Measurements from ENCODE around the gene CFHR2. TPM values are rescaled to one million over a fixed set of nuclear protein-coding genes. Genes with fewer than 3 reads are reported as not detected.
"Not testable (repeated sequence)": the region's sequence is repeated elsewhere in the genome, so short reads cannot be mapped to it uniquely, and the experiment has no call there.

The CFHR2 gene
- total RNA-seq = not detected in 2 replicates

DNA sequence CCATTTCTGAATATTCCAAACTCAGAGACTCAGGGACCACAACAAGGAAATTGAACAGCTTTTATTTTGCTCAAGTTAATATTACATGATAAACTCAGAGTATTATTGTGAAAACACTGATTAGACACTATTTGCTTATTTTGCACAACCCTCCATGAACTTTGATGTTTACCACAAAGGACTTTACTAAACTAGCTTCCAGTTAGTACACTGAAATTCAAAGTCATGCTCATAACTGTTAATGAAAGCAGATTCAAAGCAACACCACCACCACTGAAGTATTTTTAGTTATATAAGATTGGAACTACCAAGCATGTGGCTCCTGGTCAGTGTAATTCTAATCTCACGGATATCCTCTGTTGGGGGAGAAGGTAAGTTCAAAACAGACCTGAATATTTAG is at the start of gene CFHR2:
CFHR2 (plus strand) TSS at position 171 of the 400 bp plus-strand sequence; CDS start at position 314, 143 bp downstream.
- not testable (repeated sequence) for DNase-seq (ENCODE audit: low read depth); FAIRE-seq; H3K4me3 ChIP-seq (ENCODE audit: low read depth, low read length); H3K36me3 ChIP-seq (ENCODE audit: control insufficient read depth, insufficient read depth, low read length); H3K27me3 ChIP-seq (ENCODE audit: control insufficient read depth, insufficient read depth, low read length)

DNA sequence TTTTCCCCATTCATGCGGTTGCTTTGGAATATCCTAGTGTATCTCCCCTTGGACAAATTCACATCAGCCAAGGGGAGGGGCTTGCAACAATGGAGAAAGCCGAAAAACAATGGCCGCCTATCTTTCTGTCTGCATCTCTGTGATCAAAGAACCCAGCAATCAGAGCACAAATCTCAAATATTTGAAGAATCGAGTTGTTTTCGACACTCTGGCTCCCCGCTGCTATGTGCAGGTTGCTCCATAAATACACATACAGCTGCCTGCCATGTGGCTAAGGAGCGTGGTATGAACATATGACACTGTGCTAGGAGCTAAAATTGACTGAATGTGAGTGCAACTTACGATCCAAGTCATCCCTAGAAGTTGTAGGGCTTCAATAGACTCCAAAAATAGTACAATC is 47.2 kb upstream of the CFHR2 start:
- H3K4me3 ChIP-seq (ENCODE audit: low read depth, low read length) = no peak overlapping the region
- TF ChIP-seq, protein P1, sequence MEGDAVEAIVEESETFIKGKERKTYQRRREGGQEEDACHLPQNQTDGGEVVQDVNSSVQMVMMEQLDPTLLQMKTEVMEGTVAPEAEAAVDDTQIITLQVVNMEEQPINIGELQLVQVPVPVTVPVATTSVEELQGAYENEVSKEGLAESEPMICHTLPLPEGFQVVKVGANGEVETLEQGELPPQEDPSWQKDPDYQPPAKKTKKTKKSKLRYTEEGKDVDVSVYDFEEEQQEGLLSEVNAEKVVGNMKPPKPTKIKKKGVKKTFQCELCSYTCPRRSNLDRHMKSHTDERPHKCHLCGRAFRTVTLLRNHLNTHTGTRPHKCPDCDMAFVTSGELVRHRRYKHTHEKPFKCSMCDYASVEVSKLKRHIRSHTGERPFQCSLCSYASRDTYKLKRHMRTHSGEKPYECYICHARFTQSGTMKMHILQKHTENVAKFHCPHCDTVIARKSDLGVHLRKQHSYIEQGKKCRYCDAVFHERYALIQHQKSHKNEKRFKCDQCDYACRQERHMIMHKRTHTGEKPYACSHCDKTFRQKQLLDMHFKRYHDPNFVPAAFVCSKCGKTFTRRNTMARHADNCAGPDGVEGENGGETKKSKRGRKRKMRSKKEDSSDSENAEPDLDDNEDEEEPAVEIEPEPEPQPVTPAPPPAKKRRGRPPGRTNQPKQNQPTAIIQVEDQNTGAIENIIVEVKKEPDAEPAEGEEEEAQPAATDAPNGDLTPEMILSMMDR (IDR thresholded peaks at IDR 0.05; ENCODE audit: insufficient read depth, low read length, severe bottlenecking) = no peak
- H3K27me3 ChIP-seq (ENCODE audit: control insufficient read depth, insufficient read depth, low read length) = peaks cover 8% of the 10 kb centered on the region
- DNase-seq (ENCODE audit: low read depth) (no peak), FAIRE-seq (no peak)
- H3K36me3 ChIP-seq (ENCODE audit: control insufficient read depth, insufficient read depth, low read length) = no peaks in the 10 kb centered on the region

DNA sequence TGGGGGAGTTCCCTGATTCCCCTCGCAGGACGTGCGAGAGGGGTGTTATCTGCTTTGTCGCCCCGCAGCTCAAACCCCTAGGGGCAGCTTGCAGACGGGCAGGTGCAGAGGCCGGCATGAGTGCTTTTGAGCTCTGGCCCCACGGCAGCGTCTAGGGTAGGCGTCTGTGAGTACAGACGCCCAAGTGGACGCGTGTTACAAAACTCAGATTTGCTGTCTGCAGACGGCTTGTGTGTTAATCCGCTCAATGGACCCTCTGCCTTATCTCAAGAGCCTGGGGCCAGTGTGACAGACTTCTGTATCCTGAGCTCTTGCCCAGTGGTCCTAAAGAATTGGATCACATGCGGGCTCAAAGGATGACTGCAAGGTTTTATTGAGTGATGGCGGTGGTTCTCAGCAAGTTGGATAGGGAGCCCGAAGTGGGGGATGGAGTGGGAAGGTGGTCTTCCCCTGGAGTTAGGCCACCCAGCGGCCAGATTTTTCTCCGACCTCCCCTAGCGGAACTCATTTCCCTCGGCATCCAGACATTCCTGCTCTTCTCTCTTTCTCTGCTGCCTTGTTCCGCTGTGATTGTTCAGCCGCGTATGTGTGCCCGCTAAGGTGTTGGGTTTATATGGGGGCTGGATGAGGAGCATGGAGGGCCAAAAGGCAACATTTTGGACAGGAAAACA is 46.2 kb upstream of the CFHR2 start:
- DNase-seq (ENCODE audit: low read depth) = no peak
- no peak overlapping the region for H3K4me3 ChIP-seq (ENCODE audit: low read depth, low read length)
- peaks cover 8% of the 10 kb centered on the region for H3K27me3 ChIP-seq (ENCODE audit: control insufficient read depth, insufficient read depth, low read length)
- FAIRE-seq = no peak
- TF ChIP-seq, protein P1 (IDR thresholded peaks at IDR 0.05; ENCODE audit: insufficient read depth, low read length, severe bottlenecking) = no peak
- no peaks in the 10 kb centered on the region for H3K36me3 ChIP-seq (ENCODE audit: control insufficient read depth, insufficient read depth, low read length)

DNA sequence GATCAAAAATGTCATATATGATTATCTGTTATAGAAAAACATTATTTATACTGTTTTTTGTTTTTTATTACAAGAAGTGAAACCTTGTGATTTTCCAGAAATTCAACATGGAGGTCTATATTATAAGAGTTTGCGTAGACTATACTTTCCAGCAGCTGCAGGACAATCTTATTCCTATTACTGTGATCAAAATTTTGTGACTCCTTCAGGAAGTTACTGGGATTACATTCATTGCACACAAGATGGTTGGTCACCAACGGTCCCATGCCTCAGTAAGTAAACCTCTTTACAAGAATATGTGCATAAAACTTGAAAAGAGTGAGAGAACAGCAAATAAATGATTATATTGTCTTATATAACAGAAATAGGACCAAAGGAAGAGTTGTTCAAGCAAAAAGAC is 41.2 kb upstream of the CFHR2 start:
- Histone ChIP-seq H3K27me3 (ENCODE audit: control insufficient read depth, insufficient read depth, low read length) (peaks cover 4% of the 10 kb centered on the region), H3K36me3 (ENCODE audit: control insufficient read depth, insufficient read depth, low read length) (no peaks in the 10 kb centered on the region), H3K4me3 (ENCODE audit: low read depth, low read length) (no peak overlapping the region)
- DNase-seq (ENCODE audit: low read depth) (no peak), FAIRE-seq (no peak)
- TF ChIP-seq, protein P1 (IDR thresholded peaks at IDR 0.05; ENCODE audit: insufficient read depth, low read length, severe bottlenecking) = no peak

DNA sequence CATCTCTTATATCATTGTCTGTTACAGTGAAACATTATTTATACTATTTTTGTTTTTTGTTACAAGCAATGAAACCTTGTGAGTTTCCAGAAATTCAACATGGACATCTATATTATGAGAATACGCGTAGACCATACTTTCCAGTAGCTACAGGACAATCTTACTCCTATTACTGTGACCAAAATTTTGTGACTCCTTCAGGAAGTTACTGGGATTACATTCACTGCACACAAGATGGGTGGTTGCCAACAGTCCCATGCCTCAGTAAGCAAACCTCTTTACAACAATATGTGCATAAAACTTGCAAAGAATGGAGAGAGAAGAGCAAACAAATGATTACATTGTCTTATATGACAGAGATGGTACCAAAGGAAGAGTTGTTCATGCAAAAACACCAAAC is 33.3 kb upstream of the CFHR2 start:
- TF ChIP-seq, protein P1 (IDR thresholded peaks at IDR 0.05; ENCODE audit: insufficient read depth, low read length, severe bottlenecking) = no peak
- no peak for FAIRE-seq
- Histone ChIP-seq H3K4me3 (ENCODE audit: low read depth, low read length) (no peak overlapping the region), H3K27me3 (ENCODE audit: control insufficient read depth, insufficient read depth, low read length) (no peaks in the 10 kb centered on the region), H3K36me3 (ENCODE audit: control insufficient read depth, insufficient read depth, low read length) (no peaks in the 10 kb centered on the region)
- peak; percentile 7 for DNase-seq (ENCODE audit: low read depth)

DNA sequence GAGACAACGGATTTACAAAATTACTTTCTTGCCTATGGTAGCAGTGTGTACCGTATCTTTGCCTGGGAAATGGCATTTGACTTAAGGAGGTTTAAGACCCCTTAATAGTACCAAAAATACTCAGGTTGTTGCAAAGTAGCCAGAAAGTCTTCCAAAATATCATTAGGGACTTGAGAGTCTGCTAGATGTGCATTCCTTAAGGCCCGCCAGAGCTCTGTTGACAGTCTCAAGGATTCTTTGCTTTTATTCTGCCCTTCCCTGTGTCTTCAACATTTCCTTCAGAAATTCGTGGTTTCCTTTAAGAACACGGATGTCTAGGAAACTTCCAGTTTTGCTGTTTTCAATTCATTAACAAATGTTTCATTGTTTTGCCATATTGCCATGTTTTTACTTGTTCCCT is 31.3 kb upstream of the CFHR2 start:
- H3K36me3 ChIP-seq (ENCODE audit: control insufficient read depth, insufficient read depth, low read length); H3K4me3 ChIP-seq (ENCODE audit: low read depth, low read length); H3K27me3 ChIP-seq (ENCODE audit: control insufficient read depth, insufficient read depth, low read length); FAIRE-seq; DNase-seq (ENCODE audit: low read depth): not testable (repeated sequence)

DNA sequence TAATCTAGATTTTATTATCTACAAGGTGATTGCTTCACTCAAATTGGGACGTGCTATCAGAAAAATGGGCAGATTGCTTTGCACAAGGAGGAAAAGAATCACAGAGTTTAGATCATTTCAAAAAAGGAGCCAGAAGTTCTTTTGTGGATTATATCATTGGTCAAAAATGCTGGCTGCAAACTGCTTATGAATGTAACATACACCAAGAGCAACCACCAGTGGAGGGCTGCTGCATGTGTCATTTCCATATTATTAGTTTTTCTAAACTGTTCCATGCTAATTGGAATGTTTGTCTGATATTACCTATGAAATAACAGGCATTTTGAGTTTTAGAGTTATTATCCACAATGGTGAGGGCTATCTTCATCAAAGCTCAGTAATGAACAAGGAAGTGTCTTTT is 16.7 kb upstream of the CFHR2 start:
- H3K36me3 ChIP-seq (ENCODE audit: control insufficient read depth, insufficient read depth, low read length); FAIRE-seq: not testable (repeated sequence)

DNA sequence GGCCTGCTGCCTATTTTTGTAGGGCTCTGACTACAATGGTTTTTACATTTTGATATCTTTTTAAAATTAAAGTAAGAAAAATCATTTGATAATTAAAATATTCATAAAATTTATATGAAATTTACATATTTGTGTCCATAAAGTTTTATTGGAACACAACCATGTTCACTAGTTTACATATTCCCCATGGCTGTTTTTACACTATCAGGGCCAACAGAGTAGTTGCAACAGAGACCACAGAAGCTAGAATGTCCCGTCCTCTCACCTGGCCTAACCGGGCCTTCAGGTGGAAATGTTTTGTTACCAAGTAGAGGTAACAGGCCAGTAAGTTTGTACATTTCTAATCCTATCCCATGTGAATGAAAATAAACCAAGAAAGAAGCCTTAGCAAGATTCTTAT is 10.7 kb upstream of the CFHR2 start:
- not testable (repeated sequence) for H3K36me3 ChIP-seq (ENCODE audit: control insufficient read depth, insufficient read depth, low read length); H3K27me3 ChIP-seq (ENCODE audit: control insufficient read depth, insufficient read depth, low read length); FAIRE-seq; DNase-seq (ENCODE audit: low read depth); H3K4me3 ChIP-seq (ENCODE audit: low read depth, low read length)

More for the DNA sequence above, 16.7 kb upstream of the CFHR2 start:
- H3K4me3 ChIP-seq (ENCODE audit: low read depth, low read length); DNase-seq (ENCODE audit: low read depth); H3K27me3 ChIP-seq (ENCODE audit: control insufficient read depth, insufficient read depth, low read length): not testable (repeated sequence)
